Measurements from ENCODE around the gene SIDT2. TPM values are rescaled to one million over a fixed set of nuclear protein-coding genes. Genes with fewer than 3 reads are reported as not detected.

Gene SIDT2
- total and polyA plus RNA-seq, 2 of the 13 experiments (the other 11 are each of a cell fraction or from before 2014, with no cell fraction given) = 11.5 to 28.0 TPM

DNA sequence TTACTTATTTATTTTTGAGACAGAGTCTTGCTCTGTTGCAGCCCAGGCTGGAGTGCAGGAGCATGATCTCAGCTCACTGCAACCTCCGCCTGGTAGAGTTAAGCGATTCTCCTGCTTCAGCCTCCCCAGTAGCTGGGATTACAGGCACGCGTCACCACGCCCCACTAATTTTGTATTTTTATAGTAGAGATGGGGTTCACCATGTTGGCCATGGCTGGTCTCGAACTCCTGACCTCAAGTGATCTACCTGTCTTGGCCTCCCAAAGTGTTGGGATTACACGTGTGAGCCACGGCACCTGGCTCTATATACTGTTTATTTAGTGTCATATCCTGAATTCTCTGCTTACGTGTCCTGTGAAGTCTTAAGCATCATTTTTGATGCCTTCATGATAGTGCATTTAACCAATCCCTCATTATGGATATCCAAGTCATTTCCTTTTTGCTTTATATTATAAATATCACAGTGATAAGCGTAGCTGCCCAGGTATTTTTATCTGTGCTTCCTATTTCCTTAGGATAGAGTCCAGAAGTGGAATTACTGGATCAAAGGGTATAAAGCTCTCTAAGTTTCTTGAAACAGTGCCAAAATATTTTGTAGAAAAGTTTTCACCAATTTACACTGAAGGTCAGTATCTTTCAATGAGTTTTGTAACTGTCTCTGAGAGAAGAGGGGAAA lies 871 bp upstream of the SIDT2 start (continued):
- TF ChIP-seq JARID2 (CRISPR knock-in tag; IDR thresholded peaks at IDR 0.05; ENCODE audit: insufficient replicate concordance) (no peak), ZNF740 (CRISPR knock-in tag; IDR thresholded peaks at IDR 0.05) (no peak), ZNF354B (CRISPR knock-in tag; IDR thresholded peaks at IDR 0.05) (no peak), ZNF225 (CRISPR knock-in tag; IDR thresholded peaks at IDR 0.05) (no peak)

- intact Hi-C loops (cut with micrococcal nuclease; ENCODE audit: unreplicated experiment) = no loop called here
- BruUV-seq (replicated peaks) = no TSS peak
- ChIA-PET CTCF (ENCODE audit: low intra/inter-chr PET ratio, low total read pairs) (no interaction called here), POLR2A (interaction anchor here (0.8 to 2.4 kb wide), 13 partner anchors 9 to 406 kb away, joined by 3 to 41 read pairs (median 5); partner anchors contain the start of genes APOA1, BUD13, CEP164 and PAFAH1B2)
- FAIRE-seq = no peak
- in situ Hi-C loops (cut with HindIII; ENCODE audit: extremely low pct_ligation_motif_present, low pct_unique_long_range_greater_than_20kb) = no loop called here
- no peak for DNase-seq (ENCODE audit: low spot score)
- no peak overlapping the region for H2AFZ ChIP-seq (ENCODE audit: low read length)
- H3K36me3 ChIP-seq (replicated peaks in 1 of 2; ENCODE audit: control insufficient read depth in 1 of 2, insufficient read depth in 2 of 2, low read length in 2 of 2) = peaks cover 3 to 12% of the 10 kb centered on the region in 2 experiments; a peak in 4 of 5 replicates
- H3K27ac ChIP-seq (ENCODE audit: extremely low read length, insufficient read depth, low read length) = peak overlapping the region; percentile 73
- H3K9me3 ChIP-seq (ENCODE audit: low read length) = no peaks in the 10 kb centered on the region
- peak overlapping the region; percentile 82 to 97 (median 83) for H3K4me3 ChIP-seq (replicated peaks in 1 of 3; ENCODE audit: insufficient read depth in 1 of 3, low read depth in 2 of 3, low read length in 3 of 3)
- peak; percentile 70 for ATAC-seq
- H4K20me1 ChIP-seq (ENCODE audit: insufficient read depth, low read length) = no peaks in the 10 kb centered on the region; the same call in 1 of the 2 replicates
- 0% methylated on average over 3 of the region's 39 CpGs for WGBS (ENCODE audit: low lambda C conversion rate)
- H3K4me2 ChIP-seq (ENCODE audit: low read depth, low read length) = peak overlapping the region; percentile 90
- H3K9ac ChIP-seq (ENCODE audit: insufficient read depth, low read depth, low read length) = peak overlapping the region; percentile 79
- H3K79me2 ChIP-seq (ENCODE audit: insufficient read depth, low read length) = peaks cover 6% of the 10 kb centered on the region
- no peaks in the 10 kb centered on the region; a peak in 1 of 5 replicates for H3K27me3 ChIP-seq (ENCODE audit: control insufficient read depth in 1 of 2, insufficient read depth in 2 of 2, low read length in 2 of 2)
- H3K4me1 ChIP-seq (ENCODE audit: insufficient read depth, low read length) = peaks cover 42% of the 10 kb centered on the region
- TF ChIP-seq SPEN (CRISPR knock-in tag; IDR thresholded peaks at IDR 0.05; ENCODE audit: low read depth) = 0 out of 2 replicates have a peak, but pooled peaks have one; percentile 17
- 0 out of 2 replicates have a peak, but pooled peaks have one; percentile 30 for TF ChIP-seq FUBP1 (CRISPR knock-in tag; IDR thresholded peaks at IDR 0.05; ENCODE audit: borderline replicate concordance)
- no peak for TF ChIP-seq MAZ (IDR thresholded peaks at IDR 0.05; ENCODE audit: borderline replicate concordance, low read depth, low read length)
- peak; percentile 17; the same call in 1 of the 2 replicates for TF ChIP-seq MAZ (CRISPR knock-in tag; IDR thresholded peaks at IDR 0.05; ENCODE audit: low read depth)
- TF ChIP-seq, protein P1, sequence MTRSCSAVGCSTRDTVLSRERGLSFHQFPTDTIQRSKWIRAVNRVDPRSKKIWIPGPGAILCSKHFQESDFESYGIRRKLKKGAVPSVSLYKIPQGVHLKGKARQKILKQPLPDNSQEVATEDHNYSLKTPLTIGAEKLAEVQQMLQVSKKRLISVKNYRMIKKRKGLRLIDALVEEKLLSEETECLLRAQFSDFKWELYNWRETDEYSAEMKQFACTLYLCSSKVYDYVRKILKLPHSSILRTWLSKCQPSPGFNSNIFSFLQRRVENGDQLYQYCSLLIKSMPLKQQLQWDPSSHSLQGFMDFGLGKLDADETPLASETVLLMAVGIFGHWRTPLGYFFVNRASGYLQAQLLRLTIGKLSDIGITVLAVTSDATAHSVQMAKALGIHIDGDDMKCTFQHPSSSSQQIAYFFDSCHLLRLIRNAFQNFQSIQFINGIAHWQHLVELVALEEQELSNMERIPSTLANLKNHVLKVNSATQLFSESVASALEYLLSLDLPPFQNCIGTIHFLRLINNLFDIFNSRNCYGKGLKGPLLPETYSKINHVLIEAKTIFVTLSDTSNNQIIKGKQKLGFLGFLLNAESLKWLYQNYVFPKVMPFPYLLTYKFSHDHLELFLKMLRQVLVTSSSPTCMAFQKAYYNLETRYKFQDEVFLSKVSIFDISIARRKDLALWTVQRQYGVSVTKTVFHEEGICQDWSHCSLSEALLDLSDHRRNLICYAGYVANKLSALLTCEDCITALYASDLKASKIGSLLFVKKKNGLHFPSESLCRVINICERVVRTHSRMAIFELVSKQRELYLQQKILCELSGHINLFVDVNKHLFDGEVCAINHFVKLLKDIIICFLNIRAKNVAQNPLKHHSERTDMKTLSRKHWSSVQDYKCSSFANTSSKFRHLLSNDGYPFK (CRISPR knock-in tag; IDR thresholded peaks at IDR 0.05; ENCODE audit: borderline replicate concordance) = peak; percentile 12; the same call in 1 of the 2 replicates
- no peak for TF ChIP-seq ATM (IDR thresholded peaks at IDR 0.05; ENCODE audit: borderline replicate concordance)
- TF ChIP-seq GLI4 (CRISPR knock-in tag; IDR thresholded peaks at IDR 0.05; ENCODE audit: borderline replicate concordance) = peak; percentile 41; the same call in 1 of the 2 replicates
- 0 out of 2 replicates have a peak, but pooled peaks have one; percentile 3 for TF ChIP-seq ZSCAN21 (CRISPR knock-in tag; IDR thresholded peaks at IDR 0.05; ENCODE audit: borderline replicate concordance)
- TF ChIP-seq, protein P2, sequence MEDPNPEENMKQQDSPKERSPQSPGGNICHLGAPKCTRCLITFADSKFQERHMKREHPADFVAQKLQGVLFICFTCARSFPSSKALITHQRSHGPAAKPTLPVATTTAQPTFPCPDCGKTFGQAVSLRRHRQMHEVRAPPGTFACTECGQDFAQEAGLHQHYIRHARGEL (CRISPR knock-in tag; IDR thresholded peaks at IDR 0.05) = no peak
Measured at GRCh38 chr11:117179048-117179999, 781 bp downstream of the SIDT2 start.

All from HepG2 (cell line).